Sciatic nerve (tissue), 2 donors: ENCODE results near the gene CST11. TPM values are rescaled to one million over a fixed set of nuclear protein-coding genes. Genes with fewer than 3 reads are reported as not detected.

Experiments
- ATAC-seq: fragments of 200-7000 bp; cut with Tn5 transposase; one replicate; pipeline ENCODE4 v1.9.1; 2020; ENCODE audit warnings: mild to moderate bottlenecking, moderate library complexity
- DNase-seq: peaks from one replicate; pipeline ENCODE4 v3.0.0-alpha.2; 2020; ENCODE audit warnings: low spot score
- intact Hi-C: fragments of 100-400 bp; cut with DNase I; formaldehyde crosslinking; loops from one replicate; pipeline ENCODE4 v1.14.2; 2022
- total RNA-seq: library from RNA; stranded (reverse); fragmentation: NEBNext Ultra II Directional; extraction: Animal tissue kit (Norgen Biotek cat#: 25700); gene quantifications from one replicate; pipeline ENCODE4 v1.2.1, GENCODE V29; 2021
- donor health status: DM: no; HTN: no; CAD: no.
- donor health status: DM: no; HTN: no; CAD: no.

CST11 gene
- total RNA-seq, 1 donor from 2014 or later = not detected

- intact Hi-C loops = no loop called here
- ATAC-seq = no peak
- no peak for DNase-seq
Observed at GRCh38 chr20:23406880-23407279, 45.8 kb downstream of the CST11 start.

- intact Hi-C loops = no loop called here
- ATAC-seq (no peak), DNase-seq (no peak)
Observed at GRCh38 chr20:23404196-23404595, 48.5 kb downstream of the CST11 start.

DNA sequence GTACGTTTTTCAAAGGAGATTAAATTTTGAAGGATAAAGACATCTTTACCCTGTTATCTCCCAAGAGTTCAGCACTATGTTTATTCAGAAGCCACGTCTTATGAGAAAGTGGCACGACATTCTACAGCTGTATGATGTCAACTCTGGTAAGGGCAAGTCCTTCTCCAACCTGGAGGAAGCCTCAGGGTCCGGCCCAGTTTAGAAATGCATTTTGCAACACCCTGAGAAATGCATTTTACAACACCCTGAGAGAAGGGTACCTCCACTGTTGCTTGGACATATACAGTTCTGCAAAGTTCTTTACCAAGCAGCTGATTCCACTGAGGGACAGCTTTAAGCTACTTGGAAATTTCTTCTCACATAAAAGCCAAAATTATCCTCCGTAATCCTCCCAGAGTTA is 48.9 kb downstream of the CST11 start:
- DNase-seq (no peak), ATAC-seq (no peak)
- intact Hi-C loops = no loop called here

DNA sequence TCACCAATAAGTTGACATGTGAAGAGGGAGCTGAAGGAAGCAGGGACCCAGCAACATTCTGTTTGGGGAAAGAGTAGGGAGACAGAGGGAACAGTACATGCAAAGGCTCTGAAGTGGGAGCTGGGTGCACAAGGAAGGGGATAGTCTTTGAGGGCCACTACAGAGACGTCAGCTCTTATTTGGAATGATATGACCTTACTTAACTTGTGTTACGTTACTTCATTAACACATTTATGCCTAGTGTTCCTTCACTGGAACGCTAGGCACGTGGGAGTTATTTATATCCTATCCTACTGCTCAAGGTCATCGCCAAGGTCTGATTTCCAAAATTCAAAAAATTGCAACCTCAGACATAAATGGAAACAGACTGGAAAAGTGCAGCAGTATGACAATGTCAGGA is 51.6 kb downstream of the CST11 start:
- intact Hi-C loops = no loop called here
- no peak for DNase-seq
- no peak for ATAC-seq

Other genes starting within 250 kb of the CST11 start
- 15.9 TPM for gene NXT1, start 102.1 kb downstream of the CST11 start, total RNA-seq
- 15.7 TPM for gene GZF1, start 90.7 kb downstream of the CST11 start, total RNA-seq
- gene NAPB, start 31.4 kb downstream of the CST11 start, total RNA-seq = 18.7 TPM
- not detected for gene CSTL1, start 13.2 kb downstream of the CST11 start, total RNA-seq
- not detected for gene CST8, start 38.2 kb upstream of the CST11 start, total RNA-seq
- not detected for gene CST9L, start 115.6 kb upstream of the CST11 start, total RNA-seq
- not detected for gene CST9, start 153.0 kb upstream of the CST11 start, total RNA-seq
- gene CST3, start 185.1 kb upstream of the CST11 start, total RNA-seq = 731 TPM
- not detected for gene CST4, start 236.2 kb upstream of the CST11 start, total RNA-seq